HG03159 (cell line): ENCODE results near the gene RRM1.
"Not testable (repeated sequence)": the region's sequence is repeated elsewhere in the genome, so short reads cannot be mapped to it uniquely, and the experiment has no call there.

ENCODE experiments used
- ATAC-seq: cut with Tn5 transposase; IDR thresholded peaks from one replicate; pipeline ENCODE4 v1.9.1; 2021; ENCODE audit warnings: mild to moderate bottlenecking, moderate library complexity; ENCODE audit not compliant: unreplicated experiment

Gene RRM1

GRCh38 chr11:4094348-4095291 lies at the start of gene RRM1:
RRM1 (plus strand) TSS chr11:4094799; CDS start chr11:4095013, 214 bp downstream.
- ATAC-seq, result peak; percentile 93

DNA sequence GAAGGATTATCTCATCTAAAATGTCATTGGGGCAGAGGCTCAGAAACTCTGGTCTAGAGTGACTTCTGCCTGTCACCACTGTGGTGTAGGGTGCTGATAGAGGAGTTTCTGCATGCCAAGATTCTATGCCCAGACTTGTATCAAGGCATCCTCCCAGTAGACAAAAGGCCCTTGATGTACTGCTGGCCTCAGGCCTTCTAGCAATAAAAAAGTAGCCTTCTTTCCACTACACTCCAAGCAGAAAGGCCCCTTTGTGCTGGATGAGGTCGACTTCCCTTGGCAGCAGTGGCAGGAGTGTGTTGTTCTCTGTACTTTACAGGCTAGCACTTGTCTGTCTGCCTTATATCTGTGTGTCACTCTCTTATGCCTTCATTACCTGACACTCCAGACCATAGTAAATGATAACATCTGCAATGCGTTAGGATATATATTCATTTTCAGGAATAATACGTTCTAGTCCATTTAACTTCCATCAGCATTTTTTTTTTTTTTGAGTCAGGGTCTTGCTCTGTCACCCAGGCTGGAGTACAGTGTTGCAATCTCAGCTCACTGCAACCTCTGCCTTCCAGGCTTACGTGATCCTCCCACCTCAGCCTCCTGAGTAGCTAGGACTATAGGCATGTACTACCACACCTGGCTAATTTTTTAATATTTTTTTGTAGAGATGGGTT lies 49.5 kb upstream of the RRM1 start:
- ATAC-seq, result no peak

DNA sequence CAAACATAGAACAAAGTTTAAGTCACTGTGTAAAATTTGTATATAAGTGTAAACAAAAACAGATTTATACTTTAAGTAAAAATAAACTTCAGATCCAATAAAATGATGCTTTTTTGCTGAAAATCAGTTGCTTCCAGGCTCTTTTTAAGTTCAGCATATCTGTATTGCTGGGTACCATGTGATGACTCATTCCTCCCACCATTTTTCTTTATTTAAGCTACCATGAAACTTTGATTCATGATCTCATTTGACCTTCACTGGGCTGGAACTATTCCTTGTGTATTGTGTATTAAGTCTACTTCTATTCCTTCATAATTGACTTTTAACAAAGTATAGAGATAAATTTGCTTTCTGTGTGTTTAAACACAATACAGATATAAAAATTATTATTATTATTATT lies 46.3 kb upstream of the RRM1 start:
- ATAC-seq, result no peak

GRCh38 chr11:4049006-4049405 lies 45.6 kb upstream of the RRM1 start:
- ATAC-seq, result no peak

- ATAC-seq, result no peak
Observed at GRCh38 chr11:4050138-4050537, 44.5 kb upstream of the RRM1 start.

- ATAC-seq, result not testable (repeated sequence)
Observed at GRCh38 chr11:4053200-4053599, 41.4 kb upstream of the RRM1 start.

GRCh38 chr11:4054643-4055042 lies 40.0 kb upstream of the RRM1 start:
- no peak for ATAC-seq

DNA sequence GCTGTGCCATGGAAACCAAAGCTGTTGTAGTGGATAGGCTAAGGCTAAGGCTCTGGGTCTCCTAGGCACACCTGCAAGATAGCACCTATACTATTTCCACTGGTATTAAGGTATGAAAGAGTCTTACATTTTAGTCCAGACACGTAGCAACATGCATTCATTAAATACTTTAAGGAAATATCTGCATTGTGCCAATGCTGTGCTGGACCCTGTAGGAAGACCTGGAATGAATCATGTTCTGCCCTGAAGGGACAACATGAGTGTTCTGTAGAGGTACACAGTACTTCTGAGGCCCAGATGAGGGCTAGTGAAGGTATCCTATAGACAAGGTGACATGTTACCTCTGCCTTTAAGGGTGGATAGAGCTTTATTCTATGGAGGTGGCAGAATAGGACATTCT lies 35.2 kb upstream of the RRM1 start:
- ATAC-seq, result no peak

DNA sequence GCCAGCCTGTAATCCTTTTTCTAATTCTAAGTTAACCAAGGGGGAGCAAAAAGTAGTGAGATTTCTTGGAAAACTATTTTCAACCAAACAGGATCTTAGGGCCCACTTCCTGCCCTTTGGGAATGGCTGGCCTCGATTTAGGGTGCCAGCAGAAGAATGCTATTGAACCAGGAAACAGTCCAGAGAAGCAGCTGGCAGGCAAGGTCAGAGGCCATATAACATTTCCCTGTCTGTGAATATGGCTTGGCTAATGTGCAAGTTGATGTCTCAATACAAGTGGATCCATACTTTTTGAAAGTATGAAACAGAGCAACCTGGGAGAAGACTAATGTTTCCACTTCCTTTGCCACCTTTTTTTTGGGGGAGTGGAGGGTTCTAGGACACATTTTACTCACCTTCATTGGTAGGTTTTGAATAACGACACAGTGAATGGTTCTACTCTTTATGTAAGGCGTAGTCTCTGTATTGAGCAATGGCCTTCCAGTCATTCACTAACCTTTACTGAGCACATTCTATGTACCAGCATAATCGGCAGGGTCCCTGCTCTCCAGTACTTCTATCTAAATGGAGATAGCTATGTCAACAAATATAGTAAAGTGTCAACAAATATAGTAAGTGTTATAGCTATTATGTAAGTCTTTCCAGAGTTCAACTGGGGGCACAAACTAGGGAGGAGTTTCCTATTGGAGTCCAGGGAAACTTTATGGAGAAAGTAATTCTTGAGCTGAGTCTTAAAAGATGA lies 34.2 kb upstream of the RRM1 start:
- no peak for ATAC-seq

- ATAC-seq, result no peak
Observed at GRCh38 chr11:4061700-4062099, 32.9 kb upstream of the RRM1 start.

DNA sequence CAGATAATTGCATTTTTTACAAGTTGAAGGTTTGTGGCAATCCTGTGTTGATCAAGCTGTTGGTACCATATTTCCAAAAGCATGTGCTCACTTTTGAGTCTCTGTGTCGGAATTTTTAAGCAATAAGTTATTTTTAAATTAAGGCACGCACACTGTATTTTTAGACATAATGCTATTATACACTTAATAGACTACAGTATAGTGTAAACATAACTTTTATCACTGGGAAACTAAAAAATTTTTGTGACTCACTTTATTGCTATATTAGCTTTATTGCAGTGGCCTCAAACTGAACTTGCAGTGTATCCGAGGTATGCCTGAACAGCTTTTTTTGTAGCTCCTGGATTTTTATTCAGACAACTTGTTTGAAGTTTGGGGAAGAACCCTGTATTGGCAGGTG lies 31.3 kb upstream of the RRM1 start:
- ATAC-seq, result no peak

DNA sequence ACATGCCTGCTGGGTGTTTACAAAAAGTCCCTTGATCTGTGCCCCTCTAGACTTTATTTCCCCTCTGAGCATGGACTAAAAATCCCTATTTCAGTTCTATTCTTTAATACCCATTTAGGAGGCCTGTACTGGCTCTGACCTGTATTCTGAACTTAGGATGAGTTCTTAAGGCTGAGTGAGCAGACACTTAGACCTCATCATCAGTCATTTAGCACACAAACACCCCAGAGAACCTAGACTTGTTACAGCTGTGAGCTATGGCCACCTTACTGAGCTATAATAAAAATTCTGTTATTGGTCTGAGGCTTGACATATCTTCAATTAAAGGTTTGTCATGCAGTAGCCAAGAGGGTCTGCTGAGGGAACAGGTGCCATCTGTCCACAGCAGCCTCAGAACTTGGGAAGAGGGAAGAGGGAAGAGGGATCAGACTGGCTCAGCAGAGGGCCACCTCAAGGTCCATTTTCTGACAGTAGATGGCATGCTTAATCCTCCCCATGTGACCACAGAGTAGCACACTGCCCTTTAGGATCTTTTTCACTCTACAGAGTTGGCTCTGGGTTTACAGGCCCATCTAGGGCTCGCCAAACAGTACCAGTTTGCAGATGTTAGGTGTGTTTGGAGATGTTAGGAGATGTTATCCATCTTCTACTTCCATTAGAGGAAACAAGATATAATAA lies 30.2 kb upstream of the RRM1 start:
- no peak for ATAC-seq

GRCh38 chr11:4065086-4065485 lies 29.5 kb upstream of the RRM1 start:
- no peak for ATAC-seq

DNA sequence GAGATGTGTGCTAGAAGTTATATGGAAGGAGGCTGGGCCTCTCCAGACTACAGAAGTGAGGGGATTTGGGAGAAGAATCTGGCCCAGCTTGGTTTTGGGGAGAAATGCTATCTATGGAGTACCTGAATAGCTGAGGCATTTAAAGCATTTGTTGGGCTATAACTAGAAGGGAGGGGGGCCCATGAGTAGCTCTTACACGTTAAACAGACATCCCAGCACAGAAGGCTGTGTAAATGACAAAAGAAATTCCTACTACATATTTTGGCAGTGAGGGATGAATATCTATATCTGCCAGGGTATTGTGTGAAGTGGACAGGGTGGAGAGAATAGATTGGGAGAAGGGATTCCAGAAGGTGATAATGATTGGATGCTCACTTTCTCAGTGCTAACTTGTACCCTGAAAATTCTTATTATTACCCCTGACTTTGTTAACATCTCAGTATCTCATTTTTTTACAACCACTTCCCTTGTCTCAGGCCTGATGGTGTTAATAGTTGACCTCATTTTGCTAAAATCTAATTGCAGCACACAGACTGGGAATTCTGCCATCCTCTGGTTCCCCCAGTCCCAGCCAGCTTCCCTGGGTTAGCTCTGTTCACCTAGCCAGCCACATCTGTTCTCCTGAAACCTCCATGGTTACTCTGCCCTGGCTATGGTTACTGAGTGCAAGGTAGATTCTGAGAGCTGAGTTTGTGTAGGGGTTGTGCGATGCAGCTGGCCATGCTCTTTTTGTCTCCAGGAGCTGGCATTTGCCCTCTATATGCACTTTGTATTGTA lies 28.8 kb upstream of the RRM1 start:
- no peak for ATAC-seq

DNA sequence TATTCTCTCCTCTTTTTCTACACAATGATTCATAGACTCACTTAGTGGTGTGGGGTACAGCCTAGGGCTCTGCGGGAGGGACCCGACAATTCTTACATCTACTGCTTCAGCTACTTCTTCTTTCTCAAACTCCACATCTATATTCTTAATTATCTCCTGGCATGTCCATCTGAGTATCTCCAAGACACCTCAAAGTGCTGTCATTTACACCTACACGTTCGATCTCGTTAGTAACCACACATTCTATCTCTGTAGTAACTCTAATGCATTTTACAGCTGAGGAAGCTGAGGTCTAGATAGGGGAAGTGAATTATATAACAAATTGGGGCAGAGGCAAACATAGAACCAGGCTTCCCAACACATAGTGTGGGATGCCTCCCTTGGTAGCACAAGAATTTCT lies 27.7 kb upstream of the RRM1 start:
- no peak for ATAC-seq

GRCh38 chr11:4068962-4069361 lies 25.6 kb upstream of the RRM1 start:
- ATAC-seq, result no peak

GRCh38 chr11:4071325-4071724 lies 23.3 kb upstream of the RRM1 start:
- no peak for ATAC-seq

- ATAC-seq, result no peak
Observed at GRCh38 chr11:4071914-4072313, 22.7 kb upstream of the RRM1 start.

DNA sequence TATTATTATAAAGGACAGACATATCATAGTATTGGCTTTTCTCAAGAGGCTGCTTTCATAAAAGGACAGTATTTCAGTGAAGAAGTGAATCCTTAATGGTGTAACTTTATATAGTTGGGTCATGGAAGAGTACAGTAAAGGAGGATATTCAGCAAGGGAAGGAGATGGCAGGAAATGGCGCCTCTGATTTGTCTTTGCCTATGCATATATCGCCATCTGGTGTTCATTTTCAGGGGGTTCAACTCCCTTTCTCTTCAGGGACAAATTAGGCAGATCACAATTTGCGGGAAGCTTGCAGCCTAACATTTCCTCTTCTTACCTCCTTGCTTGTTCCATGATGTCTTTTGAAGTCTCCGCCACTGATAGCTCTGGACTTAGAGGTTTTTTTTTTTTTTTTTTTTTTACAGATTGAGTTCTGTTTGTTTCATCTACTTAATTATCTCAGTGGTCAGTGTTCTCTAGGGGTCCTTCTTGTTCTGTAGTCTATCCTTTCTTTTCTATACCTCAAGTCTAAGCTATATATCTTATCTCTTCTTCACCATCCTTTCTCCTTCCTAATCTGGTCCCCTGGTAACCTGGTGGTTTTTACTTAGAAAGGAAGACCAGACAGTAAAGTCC lies 21.8 kb upstream of the RRM1 start:
- ATAC-seq, result no peak

- ATAC-seq, result no peak
Observed at GRCh38 chr11:4074266-4074665, 20.3 kb upstream of the RRM1 start.
